SU-DHL-6 (cell line): ENCODE data around the gene RGP1.
A peak's percentile ranks its signal among the peaks of the same experiment; 100 is the strongest.

Experiments used
- H2AFZ ChIP-seq: fragments of 200-600 bp; sonication (generic); 2 replicates; pipeline ENCODE4 v1.6.1; 2014; ENCODE audit warnings: low read depth, mild to moderate bottlenecking, moderate library complexity, mixed read lengths, antibody characterized with exemption, low read length; ENCODE audit not compliant: severe bottlenecking
- H3F3A ChIP-seq: fragments of 200-600 bp; shearing (Covaris generic); 2 replicates; pipeline ENCODE4 v1.6.0; 2016; ENCODE audit warnings: antibody characterized with exemption, mild to moderate bottlenecking; ENCODE audit not compliant: insufficient read depth
- H3K27ac ChIP-seq: fragments of 200-600 bp; sonication (generic); 2 replicates; pipeline ENCODE4 v1.5.1; 2016; ENCODE audit warnings: low read depth, mild to moderate bottlenecking, low read length, moderate library complexity, mixed read lengths
- H3K27me3 ChIP-seq: fragments of 200-600 bp; sonication (generic), shearing (Covaris generic); 2 replicates; pipeline ENCODE4 v1.6.0; 2014; ENCODE audit warnings: mild to moderate bottlenecking, low read length
- H3K36me3 ChIP-seq: fragments of 200-600 bp; sonication (generic); 2 replicates; pipeline ENCODE4 v1.6.1; 2014; ENCODE audit warnings: mild to moderate bottlenecking, low read length, mixed read lengths
- H3K4me2 ChIP-seq: fragments of 300-600, 200-600 bp; shearing (Covaris generic), sonication (generic); 2 replicates; pipeline ENCODE4 v1.6.0; 2014; ENCODE audit warnings: low read length, low read depth, mild to moderate bottlenecking; ENCODE audit not compliant: poor library complexity, severe bottlenecking
- H3K4me3 ChIP-seq: fragments of 200-600 bp; sonication (generic); 2 replicates; pipeline ENCODE4 v1.5.1; 2014; ENCODE audit warnings: antibody characterized with exemption, low read length, mild to moderate bottlenecking, mixed read lengths; ENCODE audit not compliant: insufficient read depth, poor library complexity, severe bottlenecking
- H3K79me2 ChIP-seq: fragments of 200-600 bp; sonication (generic); 2 replicates; pipeline ENCODE4 v1.6.1; 2014; ENCODE audit warnings: mild to moderate bottlenecking, low read length, moderate library complexity; ENCODE audit not compliant: insufficient read depth
- H3K9ac ChIP-seq: fragments of 200-600 bp; sonication (generic); 2 replicates; pipeline ENCODE4 v1.7.0; 2014; ENCODE audit warnings: mild to moderate bottlenecking, low read length
- H3K9me2 ChIP-seq: fragments of 200-600 bp; sonication (generic); replicated peaks from 2 replicates; pipeline ENCODE4 v1.6.1; 2014; ENCODE audit warnings: low read length; ENCODE audit not compliant: insufficient read depth
- H3K9me3 ChIP-seq: fragments of 200-600 bp; sonication (generic); 2 replicates; pipeline ENCODE4 v1.6.1; 2014; ENCODE audit warnings: low read length, mixed read lengths; ENCODE audit not compliant: insufficient read depth
- H4K20me1 ChIP-seq: fragments of 200-600 bp; sonication (generic); 2 replicates; pipeline ENCODE4 v1.6.1; 2014; ENCODE audit warnings: low read depth, mild to moderate bottlenecking, antibody characterized with exemption, low read length, moderate library complexity, mixed read lengths
- CTCF ChIP-seq: fragments of 200-600 bp; sonication (generic); IDR thresholded peaks from one replicate; pipeline ENCODE4 v1.5.1; 2017; ENCODE audit warnings: antibody characterized with exemption, mild to moderate bottlenecking, low read length, moderate library complexity; ENCODE audit not compliant: insufficient read depth, poor library complexity, severe bottlenecking
- EZH2phosphoT487 ChIP-seq: fragments of 200-600 bp; sonication (generic), shearing (Covaris generic); conservative IDR thresholded peaks from 2 replicates; pipeline ENCODE4 v1.6.1; 2018; ENCODE audit warnings: mild to moderate bottlenecking, antibody characterized with exemption, low read length, moderate library complexity, mixed read lengths

Gene RGP1

DNA sequence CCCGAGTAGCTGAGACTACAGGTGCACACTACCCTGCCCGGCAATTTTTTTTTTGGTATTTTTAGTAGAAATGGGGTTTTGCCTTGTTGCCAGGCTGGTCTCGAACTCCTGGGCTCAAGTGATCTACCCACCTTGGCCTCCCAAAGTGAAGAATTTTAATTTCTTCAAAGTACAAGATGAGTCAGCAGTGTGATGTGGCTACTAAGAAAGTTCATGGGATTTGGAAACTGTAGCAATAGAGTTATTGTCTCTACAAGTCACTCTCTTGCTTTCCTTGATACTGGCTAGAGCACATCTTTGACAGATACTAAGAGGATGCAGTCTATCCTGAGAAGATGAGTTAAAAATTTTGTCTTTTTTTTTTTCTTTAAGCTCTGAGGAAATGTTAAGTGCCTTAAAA, 15.0 kb upstream of the RGP1 start:
- H3K4me3 ChIP-seq = no peak overlapping the region
- TF ChIP-seq CTCF (no peak), EZH2phosphoT487 (no peak)
- H3K79me2 ChIP-seq = peaks cover 32% of the 10 kb centered on the region
- H3K27ac ChIP-seq = no peak overlapping the region
- H3K4me2 ChIP-seq = peak overlapping the region; percentile 95
- H4K20me1 ChIP-seq = no peaks in the 10 kb centered on the region; the same call in 1 of the 2 replicates
- no peak overlapping the region for H3K9ac ChIP-seq
- no peak overlapping the region for H2AFZ ChIP-seq
- peaks cover 10% of the 10 kb centered on the region; the same call in 1 of the 2 replicates for H3F3A ChIP-seq
- no peaks in the 10 kb centered on the region for H3K36me3 ChIP-seq
- no peaks in the 10 kb centered on the region for H3K9me2 ChIP-seq
- no peaks in the 10 kb centered on the region for H3K27me3 ChIP-seq
- no peaks in the 10 kb centered on the region for H3K9me3 ChIP-seq

DNA sequence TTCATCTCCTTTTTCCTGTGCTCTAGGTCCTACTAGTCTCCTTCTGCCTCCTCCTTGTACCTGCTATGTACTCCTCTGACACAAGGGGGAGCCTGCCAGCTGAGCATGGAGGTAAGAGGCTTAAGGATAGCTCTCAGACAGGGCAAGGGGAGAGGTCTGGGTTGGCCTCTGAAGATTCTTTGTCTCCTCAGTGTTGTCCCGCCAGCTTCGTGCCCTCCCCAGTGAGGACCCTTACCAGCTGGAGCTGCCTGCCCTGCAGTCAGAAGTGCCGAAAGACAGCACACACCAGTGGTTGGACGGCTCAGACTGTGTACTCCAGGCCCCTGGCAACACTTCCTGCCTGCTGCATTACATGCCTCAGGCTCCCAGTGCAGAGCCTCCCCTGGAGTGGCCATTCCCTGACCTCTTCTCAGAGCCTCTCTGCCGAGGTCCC, 12.9 kb upstream of the RGP1 start:
- Histone ChIP-seq H3K9ac (no peak overlapping the region), H3K9me3 (no peaks in the 10 kb centered on the region), H3K79me2 (peaks cover 11% of the 10 kb centered on the region), H3K27ac (no peak overlapping the region), H3K27me3 (no peaks in the 10 kb centered on the region), H3K36me3 (no peaks in the 10 kb centered on the region), H3F3A (peaks cover 10% of the 10 kb centered on the region; the same call in 1 of the 2 replicates), H3K4me3 (no peak overlapping the region), H4K20me1 (no peaks in the 10 kb centered on the region), H2AFZ (no peak overlapping the region), H3K9me2 (no peaks in the 10 kb centered on the region), H3K4me2 (no peak overlapping the region)
- no peak for TF ChIP-seq EZH2phosphoT487
- TF ChIP-seq CTCF = peak; percentile 96

GRCh38 chr9:35737143-35737542, 11.9 kb upstream of the RGP1 start:
- peaks cover 6% of the 10 kb centered on the region; the same call in 1 of the 2 replicates for H3K79me2 ChIP-seq
- H3K9me2 ChIP-seq = no peaks in the 10 kb centered on the region
- H3K27me3 ChIP-seq = no peaks in the 10 kb centered on the region
- H3K9me3 ChIP-seq = no peaks in the 10 kb centered on the region
- peaks cover 10% of the 10 kb centered on the region; the same call in 1 of the 2 replicates for H3F3A ChIP-seq
- H3K4me3 ChIP-seq = no peak overlapping the region
- H4K20me1 ChIP-seq = no peaks in the 10 kb centered on the region
- H3K27ac ChIP-seq = no peak overlapping the region
- no peak overlapping the region for H3K9ac ChIP-seq
- no peak overlapping the region for H2AFZ ChIP-seq
- H3K36me3 ChIP-seq = no peaks in the 10 kb centered on the region
- TF ChIP-seq EZH2phosphoT487 (no peak), CTCF (no peak)
- no peak overlapping the region for H3K4me2 ChIP-seq
